Stimulated activated CD4-positive, alpha-beta T cell treated with anti-CD3 and anti-CD28 coated beads, TNF-alpha, amount 100 ng/mL, for 24 hours (primary cell): Measurements from ENCODE around the gene PLXNA2.

Source experiments
- DNase-seq, 3 experiments: peaks; one replicate each; pipeline ENCODE4 v3.0.0-alpha.2; 2020; ENCODE audit warnings: low read depth in 3 of 3

PLXNA2 gene

DNA sequence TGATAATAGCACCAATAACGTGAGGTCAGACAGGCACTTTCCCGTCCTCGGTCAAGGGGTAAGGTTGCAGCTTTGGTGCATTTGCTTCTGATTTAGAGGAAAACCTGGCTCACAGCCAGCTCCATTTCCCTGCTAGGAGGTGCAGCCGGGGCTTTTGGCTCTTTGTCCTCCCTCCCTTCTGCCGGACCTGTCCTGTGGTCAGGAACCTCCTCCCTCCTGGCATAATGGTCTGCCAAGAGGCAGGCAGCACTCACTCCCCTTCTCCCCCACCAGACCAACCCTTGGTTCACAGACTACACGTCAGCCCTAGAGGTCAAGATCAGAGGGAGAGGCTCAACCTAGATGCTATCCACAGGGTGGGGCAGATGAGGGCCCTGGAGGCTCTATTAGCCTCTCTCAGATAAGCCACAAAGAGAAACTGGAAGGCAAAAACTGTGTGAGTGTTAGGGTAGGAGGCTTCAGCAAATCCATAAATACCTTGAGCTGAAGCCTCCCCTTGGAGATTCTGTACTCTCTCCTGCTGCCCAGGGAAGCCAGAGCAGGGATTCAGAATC lies 64.8 kb downstream of the PLXNA2 start:
- no peak for DNase-seq

DNA sequence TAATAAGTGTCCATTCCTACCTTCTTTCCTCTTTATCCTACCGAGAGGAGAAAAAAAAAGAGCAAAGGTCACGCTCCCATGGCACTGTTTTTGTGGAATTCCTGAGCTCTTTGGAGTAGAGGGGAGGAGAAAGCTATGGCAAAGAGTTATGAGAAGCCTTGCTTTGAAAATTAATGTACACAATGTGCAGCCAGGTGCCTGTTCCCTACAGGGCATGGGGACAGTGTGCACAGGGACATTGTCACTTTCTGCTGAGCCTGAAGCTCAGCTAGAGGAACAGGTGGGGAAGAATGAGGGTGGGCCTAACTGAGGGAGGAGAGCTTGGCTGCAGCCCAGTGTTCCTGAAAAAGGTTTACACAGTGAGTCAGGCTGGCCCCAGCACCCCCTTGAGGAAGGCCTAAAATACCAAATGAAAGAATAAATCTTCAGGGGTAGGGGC lies 66.1 kb downstream of the PLXNA2 start:
- DNase-seq, result no peak

DNA sequence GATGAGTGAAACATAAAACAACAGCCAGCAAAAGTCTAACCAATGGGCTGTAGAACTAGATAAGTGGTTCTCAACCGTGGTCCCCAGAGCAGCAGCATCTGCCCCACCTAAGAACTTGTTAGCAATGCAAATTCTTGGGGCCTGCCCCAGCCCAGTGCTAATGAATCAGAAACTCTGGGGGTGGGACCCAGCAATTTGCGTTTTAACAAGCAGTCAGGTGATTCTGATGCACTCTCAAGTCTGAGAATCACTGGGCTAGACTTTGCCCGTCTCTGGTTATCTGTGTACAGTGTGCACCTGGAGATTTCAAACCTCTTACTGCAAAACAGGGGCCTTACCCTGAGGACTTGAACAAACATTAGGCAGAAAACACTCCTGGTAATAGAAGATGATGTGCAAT lies 66.5 kb downstream of the PLXNA2 start:
- no peak for DNase-seq

DNA sequence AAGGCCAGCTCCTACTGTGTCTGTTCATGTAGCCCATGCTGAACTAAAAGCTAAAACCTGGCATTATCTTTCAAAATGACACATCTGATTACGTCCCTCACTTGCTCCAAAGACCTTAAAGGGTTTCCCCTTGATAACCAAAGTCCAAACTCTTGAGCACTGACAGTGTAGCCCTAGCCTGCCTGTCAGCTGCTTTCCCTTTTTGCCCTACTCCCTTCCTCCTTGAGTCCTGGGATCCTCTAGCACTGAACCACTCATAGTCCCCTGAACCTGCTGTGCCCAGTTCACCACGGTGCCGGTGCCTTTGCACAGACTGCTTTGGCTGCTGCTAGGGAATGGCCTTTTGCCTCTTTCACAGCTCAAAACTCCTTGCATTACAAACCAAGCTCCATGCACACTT lies 67.5 kb downstream of the PLXNA2 start:
- DNase-seq, result no peak

DNA sequence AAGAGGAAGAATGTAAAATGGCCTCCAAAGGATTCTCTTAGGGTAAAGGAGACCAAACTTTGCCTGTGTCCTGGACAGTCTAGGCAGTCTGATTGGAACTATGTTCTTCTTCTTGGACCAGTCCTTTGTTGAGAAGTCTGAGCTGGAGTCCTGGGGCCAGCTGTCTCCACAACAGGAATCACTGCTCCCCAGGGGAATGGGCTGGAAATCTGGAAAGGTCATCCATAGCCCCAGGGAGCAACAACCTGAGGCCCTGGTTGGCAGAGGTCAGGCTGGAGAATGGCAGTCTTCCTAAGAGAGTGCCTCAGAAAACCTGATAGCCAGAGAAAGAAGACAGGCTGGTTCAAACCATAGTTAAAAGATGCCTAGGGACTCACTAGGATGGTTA lies 68.7 kb downstream of the PLXNA2 start:
- DNase-seq, result no peak

DNA sequence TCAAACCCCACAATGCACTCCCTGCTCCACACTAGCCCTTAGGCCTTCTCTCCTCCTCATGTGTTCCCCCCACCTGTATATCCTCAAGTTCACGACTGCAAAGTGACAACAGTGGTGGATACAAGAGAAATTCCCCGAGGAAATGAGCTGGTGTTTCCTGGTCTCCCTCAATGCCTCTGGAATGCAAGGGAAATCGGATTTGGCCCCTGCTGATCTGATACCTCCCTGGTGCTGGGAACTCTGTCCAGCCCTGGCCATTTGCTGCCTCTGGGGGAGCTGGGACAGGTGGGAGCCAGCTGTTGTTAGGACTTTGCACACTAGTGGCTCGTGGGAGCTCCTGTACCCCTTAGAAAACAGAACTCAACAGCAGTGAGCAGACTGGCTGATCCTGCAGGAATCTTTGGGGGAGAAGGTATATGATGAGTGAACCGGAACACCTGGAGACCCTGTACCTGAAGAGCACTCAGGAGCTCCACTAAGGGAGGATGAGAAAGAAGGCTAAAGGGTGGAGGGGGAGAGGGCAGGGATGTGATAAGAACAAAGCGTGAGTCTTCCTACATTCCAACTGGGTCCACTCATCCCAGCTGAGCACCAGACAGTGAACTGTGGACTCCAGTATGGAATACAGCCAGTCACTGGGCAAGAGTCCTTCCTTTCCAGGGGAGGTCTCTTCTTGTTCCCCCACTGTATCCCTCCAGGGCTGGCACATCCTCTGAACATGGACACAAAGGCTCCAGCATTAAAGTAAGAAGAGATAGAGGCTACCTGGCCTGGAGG lies 69.3 kb downstream of the PLXNA2 start:
- DNase-seq, result no peak

DNA sequence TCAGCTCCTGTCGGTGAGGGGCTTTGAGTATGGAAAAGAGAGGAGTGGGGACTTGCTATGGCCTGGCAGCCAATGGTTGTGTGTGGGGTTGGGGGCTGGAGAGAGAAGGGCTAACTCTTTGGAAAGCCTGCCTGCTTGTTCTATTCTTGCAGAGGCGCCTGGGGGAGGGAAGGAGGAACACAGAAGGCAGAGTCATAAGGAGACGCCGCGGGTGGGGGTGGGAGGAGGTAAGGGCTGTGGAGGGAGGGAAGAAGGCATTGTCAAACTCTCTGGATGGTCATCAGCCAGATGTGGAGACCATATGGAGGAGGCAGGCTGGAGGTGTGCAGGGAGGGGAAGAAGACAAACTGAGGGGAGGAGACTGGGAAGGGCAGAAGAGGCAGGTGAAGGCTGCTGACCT lies 70.0 kb downstream of the PLXNA2 start:
- DNase-seq, result no peak

DNA sequence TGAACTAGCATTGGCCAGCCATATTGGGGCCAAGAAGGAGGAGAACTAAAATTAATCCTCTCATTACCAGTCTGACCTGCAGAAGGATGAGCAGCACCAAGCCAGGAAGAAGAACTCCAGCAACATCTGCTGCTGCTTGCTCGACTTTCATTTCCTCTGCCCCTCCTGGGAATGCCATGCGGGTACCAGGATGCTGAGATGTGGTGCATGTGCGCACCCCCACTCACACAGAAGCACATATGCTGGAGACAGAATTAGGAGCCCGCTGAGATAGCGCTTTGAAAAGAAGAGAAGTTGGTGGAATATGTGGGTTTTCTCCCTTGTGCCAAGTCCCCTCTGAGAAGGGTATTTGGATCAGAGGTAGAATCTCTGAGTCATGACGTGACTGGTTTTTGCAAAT lies 70.4 kb downstream of the PLXNA2 start:
- no peak for DNase-seq

DNA sequence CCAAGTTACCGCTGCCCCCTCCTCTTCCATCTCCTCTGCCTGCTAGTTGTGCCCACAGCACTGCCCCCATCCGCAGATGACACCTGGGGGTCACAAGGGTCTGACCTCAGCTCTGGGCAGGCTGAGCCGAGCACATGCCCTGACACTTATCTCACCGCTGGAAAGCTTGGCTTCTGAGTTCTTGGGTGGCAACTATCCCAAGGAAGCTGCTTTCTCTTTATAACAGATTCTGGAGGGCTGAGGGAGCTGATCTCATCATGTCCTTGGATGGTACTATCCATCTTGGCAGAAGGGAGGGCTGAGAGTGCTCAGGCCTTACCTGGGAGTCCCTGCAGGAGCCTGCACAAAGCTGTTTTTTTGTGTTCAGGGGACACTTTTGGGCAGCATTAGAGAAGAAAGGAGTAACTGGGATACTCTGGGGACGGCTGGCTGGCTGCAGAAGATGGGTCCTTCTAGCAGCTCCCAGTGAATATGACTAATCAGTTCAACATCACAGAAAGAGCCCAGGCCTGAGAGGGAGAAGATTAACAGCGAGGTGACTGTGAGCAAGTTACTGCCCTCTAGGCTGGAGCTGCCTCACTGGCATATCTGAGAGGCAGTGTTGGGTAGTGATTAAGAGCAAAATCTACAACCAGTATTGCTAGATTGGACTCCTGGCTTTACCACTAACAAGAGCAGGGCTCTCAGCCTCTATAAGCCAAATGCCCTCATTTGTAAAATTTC lies 71.6 kb downstream of the PLXNA2 start:
- no peak for DNase-seq

DNA sequence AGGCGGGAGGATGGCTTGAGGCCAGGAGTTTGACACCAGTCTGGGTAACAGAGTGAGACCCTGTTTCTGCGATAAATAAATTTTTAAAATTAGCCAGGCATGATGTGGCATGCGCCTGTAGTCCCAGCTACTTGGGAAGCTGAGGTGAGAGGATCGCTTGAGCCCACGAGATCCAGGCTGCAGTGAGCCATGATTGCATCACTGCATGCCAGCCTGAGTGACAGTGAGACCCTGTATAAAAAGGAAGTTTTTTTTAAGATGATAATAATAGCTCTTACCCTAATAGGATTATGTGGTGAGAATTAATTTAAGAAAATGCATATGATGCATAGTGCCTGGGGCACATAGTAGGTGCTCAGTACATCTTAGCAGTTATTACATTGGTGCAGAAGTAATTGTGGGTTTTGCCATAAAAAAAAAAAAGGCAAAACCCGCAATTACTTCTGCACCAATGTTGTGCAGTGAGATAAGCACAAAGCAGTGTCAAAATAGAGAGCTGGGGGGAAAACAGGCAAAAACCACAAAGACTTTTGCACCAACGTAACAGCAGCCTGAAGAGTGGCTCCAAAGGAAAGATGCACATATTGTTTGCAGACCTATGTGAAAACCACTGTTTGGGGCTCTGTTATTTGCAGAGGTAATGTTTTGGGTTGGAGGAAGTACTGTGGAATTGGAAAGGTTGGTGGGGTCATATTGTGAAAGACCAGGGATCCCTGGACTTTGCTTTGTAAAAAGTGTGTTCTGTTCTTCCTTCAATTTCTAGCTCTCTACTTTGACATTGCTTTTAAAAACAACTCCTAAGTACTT lies 72.4 kb downstream of the PLXNA2 start:
- DNase-seq, result no peak

DNA sequence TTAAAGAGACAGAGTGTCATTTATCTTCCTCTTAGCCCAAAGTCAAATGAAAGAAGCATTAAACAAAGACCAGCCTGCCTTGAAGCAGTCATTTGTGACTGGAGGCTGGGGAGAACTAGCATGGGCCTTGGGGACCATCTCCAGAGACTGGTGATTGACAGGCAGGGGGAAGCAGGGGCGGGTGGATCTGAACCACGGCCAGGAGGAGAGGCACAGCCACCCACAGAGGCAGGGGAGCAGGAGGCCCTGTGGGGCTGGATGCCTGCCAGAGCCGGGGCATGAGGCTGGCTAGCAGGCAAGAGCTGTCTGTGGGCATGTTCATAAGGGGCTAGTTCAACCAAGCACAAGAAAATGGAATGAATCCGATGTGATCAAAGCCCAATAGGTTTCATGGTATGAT lies 73.9 kb downstream of the PLXNA2 start:
- DNase-seq, result no peak

DNA sequence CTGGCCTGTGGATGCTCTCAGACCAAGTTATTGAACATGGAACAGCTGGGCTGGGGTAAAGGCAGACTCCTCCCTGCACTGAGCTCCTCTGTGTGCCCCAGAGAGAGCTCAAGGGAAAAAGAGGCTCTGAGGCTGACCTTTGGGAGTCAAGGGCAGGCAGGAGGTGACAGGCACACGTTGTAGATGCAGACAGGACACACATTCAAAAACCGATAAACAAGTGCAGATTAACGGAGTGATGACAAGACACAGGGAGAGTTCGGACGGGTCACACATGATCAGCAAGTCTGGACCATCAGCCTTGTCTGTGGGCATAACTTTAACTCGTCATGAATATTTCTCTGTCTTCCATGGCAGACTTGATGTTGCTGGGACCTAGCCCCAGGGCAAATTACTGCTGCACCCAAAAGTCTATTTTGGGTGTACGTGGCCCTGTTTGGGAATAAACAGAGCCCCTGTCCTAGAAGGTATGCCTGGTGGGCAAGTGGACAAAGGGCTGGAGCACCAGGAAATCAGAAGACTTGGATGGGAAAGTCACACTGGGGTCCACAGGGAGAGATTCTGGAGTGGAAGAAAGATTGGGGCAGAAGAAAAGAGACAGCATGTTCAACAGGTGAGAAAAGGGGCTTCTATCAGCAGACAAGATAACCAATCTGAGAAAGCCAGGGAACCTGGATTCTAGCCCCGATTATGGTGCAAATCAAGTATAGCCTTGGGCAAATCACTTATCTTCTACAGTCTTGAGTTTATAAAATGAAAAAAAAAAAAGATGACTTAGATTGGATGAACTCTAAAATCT lies 74.9 kb downstream of the PLXNA2 start:
- DNase-seq, result no peak

DNA sequence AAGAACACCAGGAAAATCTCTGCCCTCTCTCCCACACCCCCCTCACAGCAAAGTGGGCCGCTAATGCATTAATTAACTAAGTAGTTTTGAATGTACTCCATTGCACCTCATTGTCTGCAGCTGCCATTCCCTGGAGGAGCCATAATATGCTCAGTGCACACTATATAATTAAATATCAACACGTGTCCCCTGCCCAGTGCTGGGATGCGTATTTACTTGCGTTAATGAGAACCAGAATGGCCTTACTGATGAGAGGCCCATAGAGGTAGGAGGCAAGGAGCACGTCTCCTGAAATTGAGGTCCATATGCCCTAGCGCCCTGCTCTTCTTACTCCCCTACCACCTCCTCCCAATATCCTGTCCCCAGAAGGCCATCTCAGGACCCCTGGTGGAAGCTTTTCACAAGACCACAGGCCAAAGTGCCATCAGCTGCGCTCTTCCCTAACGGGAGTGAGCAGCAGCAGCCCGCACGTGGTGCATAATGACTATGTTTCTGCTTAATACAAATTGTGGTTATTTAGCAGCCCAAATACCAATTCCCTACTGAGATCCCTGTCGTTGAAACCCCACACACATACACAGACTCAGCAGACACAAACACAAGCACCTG lies 76.8 kb downstream of the PLXNA2 start:
- DNase-seq, result no peak

DNA sequence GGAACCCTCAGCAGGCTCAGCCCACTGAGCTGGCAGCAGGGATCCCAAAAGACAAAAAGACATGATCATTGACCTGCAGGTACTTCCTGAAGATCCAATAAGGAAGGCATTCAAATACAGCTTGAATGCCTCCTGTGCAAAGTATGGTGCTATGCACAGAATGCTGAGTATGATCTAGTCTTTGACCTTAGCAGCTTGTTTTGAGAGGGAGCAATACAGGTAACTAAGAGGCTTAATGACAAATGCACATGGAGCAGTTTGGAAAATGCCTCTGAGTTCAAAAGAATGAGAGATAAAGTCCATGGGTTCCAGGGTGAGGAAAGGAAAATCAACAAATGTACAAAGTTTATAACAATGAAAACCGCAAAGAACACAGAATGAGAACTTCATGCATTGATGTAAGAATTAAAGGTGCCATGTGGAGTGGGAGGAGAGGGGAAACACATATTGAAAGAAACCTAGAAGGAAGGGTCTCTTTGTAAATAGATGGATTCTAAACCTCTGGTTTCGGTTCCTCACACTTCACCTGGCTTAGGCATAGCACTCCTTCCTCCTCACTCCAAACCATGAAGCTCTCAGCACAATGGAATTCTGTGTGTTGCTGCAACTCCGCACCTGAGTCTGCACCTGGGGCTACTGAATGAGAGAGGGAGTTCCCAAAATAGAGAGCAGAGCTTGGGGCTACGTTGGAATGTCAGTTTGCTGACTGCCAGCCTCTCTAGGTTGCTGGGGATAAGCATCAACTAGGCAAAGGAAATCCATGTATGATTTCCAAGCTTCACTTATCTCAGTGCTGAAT lies 77.6 kb downstream of the PLXNA2 start:
- no peak for DNase-seq

DNA sequence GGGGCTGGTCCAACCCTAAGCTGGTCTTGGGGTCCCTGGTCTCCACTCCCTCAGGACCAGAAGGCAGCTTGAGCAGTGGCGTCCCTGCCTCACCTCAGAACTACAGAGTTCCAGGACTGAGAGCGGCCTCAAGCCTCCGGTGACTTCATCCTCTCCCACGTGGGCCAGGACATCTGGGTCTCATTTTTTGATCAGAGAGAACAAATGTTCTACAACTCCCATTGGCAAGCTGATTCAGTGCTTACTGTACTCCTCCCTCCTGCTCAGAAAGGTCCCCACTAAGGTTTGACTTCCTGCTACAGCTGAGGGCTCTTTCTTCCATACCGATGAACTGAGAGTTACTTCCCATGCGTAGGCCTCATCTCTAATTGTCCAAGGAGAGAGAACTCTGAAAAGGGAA lies 78.5 kb downstream of the PLXNA2 start:
- DNase-seq, result no peak

DNA sequence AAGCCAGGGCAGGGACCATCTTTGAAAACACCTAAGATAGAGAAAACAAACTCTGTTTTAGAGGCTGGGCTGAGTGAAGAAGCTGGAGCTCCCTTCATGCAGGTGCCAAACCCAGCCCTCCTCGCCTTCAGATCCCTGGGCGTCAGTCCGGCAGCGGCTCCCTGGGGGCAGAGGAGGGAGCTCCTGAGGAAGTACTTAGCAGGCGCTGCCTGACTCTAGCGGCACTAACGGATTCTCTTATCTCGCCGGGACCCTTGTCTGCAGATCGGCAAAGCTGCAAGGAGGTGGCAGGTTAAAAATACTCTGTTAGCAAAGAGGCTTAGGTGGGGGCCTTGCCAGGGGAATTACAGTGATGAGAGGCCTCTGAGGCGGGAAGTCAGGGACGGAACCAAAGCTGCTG lies 79.6 kb downstream of the PLXNA2 start:
- no peak for DNase-seq

DNA sequence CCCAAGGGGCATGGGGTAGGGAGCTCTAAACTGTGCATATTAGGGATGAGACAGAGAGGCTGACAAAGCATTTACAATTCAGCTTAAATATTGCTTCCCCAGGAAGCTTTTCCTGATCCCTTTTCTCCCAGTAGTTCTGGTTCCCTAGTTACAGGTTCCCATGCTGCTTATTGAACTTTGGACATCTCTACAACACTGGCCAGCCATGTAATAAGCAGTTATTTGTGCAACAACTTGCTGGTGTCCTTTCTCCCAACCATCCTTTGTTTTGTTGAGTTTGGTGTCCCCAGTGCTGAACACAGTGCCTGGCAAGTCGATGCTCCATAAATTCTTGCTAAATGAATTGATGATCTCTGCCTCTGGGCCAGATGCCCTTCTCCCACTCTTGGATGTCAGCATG lies 80.6 kb downstream of the PLXNA2 start:
- no peak for DNase-seq

DNA sequence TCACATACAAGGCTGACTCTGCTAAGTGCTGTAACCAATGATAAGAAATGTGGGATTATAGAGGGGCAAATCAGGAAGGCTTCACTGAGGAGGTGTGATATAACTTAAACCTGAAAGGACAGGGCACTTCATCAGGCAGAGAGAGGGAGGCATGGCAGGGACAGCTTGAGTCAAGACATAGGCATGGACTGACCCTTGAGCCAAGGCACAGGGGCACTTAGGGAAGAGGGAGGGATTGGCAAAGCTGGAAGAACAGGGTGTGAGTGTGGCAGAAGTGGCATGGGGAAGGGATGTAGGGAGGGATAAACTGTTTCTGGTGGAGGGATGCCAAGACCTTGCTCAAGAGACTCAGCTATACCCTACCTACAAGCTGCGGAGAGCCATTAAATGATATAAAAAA lies 81.3 kb downstream of the PLXNA2 start:
- no peak for DNase-seq

DNA sequence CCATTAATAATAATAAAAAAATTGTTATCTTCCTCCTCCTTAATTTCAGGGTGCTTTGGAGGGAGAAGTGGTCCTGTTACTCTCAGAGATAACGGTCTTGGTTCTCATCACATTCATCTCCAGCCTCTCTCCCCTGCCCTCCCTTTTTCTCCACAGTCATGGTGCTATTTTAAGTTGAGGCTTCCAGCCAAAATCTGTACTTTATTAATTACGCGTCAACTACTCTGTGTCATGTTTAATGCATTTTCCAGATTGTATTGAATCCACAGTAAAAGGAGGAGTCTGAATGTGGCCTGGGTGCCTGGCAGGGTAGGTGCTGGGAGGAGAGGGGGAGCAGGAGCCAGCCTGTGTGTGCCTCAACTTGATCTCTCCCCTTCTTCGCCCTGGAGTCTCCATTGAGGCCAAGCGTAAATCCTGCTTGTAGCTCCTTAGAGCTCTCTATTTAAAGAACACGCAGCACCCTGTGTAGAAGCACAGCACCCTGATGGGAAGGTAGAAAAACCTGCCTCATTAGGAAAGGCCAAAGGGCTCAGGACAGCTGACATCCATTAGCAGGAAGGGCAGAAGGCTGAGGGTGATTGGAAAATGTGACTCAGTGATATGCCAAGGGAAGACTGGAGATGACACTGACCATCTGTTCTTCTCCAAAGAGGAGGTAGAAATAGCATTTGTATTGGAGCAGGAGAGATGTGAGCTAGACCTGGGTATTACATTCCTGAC lies 82.4 kb downstream of the PLXNA2 start:
- no peak for DNase-seq

DNA sequence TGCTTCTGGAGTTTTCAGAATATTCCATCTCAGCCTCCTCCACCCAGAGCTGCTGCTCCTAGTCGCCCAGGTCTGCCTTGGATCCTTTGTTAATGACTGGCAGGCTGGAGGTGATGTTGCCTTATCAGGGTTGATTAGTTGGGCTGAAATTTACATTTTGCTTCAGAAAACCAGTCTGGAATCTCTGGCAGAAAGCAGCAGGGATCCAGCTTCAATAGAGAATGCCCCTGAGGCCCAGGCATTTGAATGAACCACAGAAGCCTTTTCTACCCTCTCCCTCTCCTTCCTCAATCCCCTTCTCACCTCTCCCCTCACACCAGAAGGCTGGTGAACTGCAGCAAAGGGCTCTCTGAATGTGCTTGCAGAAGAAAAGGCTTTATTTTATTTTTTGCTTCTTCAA lies 83.2 kb downstream of the PLXNA2 start:
- no peak for DNase-seq
